Measurements from ENCODE around the gene DIP2A.
A peak's percentile ranks its signal among the peaks of the same experiment; 100 is the strongest.

DIP2A gene

GRCh38 chr21:46581780-46582307 lies 123.2 kb downstream of the DIP2A start:
- peaks cover 0 to 10% of the 10 kb centered on the region in 2 donors for H3K27me3 Mint-ChIP-seq
- H3K4me3 Mint-ChIP-seq, result no peak overlapping the region
- H3K9me3 Mint-ChIP-seq, result peaks cover 41 to 42% of the 10 kb centered on the region in 2 donors
- no peak for ATAC-seq (replicated peaks)
- peaks cover 49 to 60% of the 10 kb centered on the region in 2 donors for H3K36me3 Mint-ChIP-seq
- no peak overlapping the region for H3K27ac Mint-ChIP-seq
- no peak for DNase-seq
- no peaks in the 10 kb centered on the region for H3K4me1 Mint-ChIP-seq

GRCh38 chr21:46585191-46585953 lies 126.7 kb downstream of the DIP2A start:
- Mint-ChIP-seq H3K27ac (no peak overlapping the region), H3K9me3 (peaks cover 41 to 52% of the 10 kb centered on the region in 2 donors)

GRCh38 chr21:46594276-46594675 lies 135.6 kb downstream of the DIP2A start:
- Mint-ChIP-seq H3K4me1 (no peaks in the 10 kb centered on the region), H3K9me3 (peaks cover 19 to 22% of the 10 kb centered on the region in 2 donors), H3K36me3 (peaks cover 3 to 4% of the 10 kb centered on the region in 2 donors), H3K27me3 (peaks cover 7 to 18% of the 10 kb centered on the region in 2 donors), H3K4me3 (no peak overlapping the region), H3K27ac (no peak overlapping the region)
- DNase-seq (no peak), ATAC-seq (replicated peaks) (no peak)

More at GRCh38 chr21:46585191-46585953, 126.7 kb downstream of the DIP2A start:
- DNase-seq, result no peak
- peaks cover 10 to 21% of the 10 kb centered on the region in 2 donors for H3K27me3 Mint-ChIP-seq
- H3K36me3 Mint-ChIP-seq, result peaks cover 28 to 50% of the 10 kb centered on the region in 2 donors
- no peak for ATAC-seq (replicated peaks)
- no peak overlapping the region for H3K4me3 Mint-ChIP-seq
- H3K4me1 Mint-ChIP-seq, result no peaks in the 10 kb centered on the region

GRCh38 chr21:46596201-46596600 lies 137.5 kb downstream of the DIP2A start:
- Mint-ChIP-seq H3K9me3 (peaks cover 9 to 11% of the 10 kb centered on the region in 2 donors), H3K4me1 (no peaks in the 10 kb centered on the region), H3K27ac (no peak overlapping the region), H3K27me3 (peaks cover 7 to 11% of the 10 kb centered on the region in 2 donors), H3K4me3 (no peak overlapping the region), H3K36me3 (peaks cover 0 to 4% of the 10 kb centered on the region in 2 donors)
- ATAC-seq (replicated peaks), result no peak
- DNase-seq, result no peak

GRCh38 chr21:46597031-46597430 lies 138.3 kb downstream of the DIP2A start:
- H3K27ac Mint-ChIP-seq, result no peak overlapping the region
- H3K4me1 Mint-ChIP-seq, result no peaks in the 10 kb centered on the region

GRCh38 chr21:46597896-46598343 lies 139.2 kb downstream of the DIP2A start:
- H3K4me1 Mint-ChIP-seq, result no peaks in the 10 kb centered on the region
- peaks cover 0 to 4% of the 10 kb centered on the region in 2 donors for H3K36me3 Mint-ChIP-seq
- ATAC-seq (replicated peaks) (no peak), DNase-seq (no peak)
- H3K27me3 Mint-ChIP-seq, result peaks cover 4 to 5% of the 10 kb centered on the region in 2 donors
- H3K9me3 Mint-ChIP-seq, result peaks cover 3 to 6% of the 10 kb centered on the region in 2 donors
- H3K4me3 Mint-ChIP-seq, result no peak overlapping the region
- no peak overlapping the region for H3K27ac Mint-ChIP-seq

More at GRCh38 chr21:46597031-46597430, 138.3 kb downstream of the DIP2A start:
- Mint-ChIP-seq H3K9me3 (peaks cover 3 to 7% of the 10 kb centered on the region in 2 donors), H3K27me3 (peaks cover 7 to 11% of the 10 kb centered on the region in 2 donors), H3K4me3 (no peak overlapping the region), H3K36me3 (peaks cover 0 to 4% of the 10 kb centered on the region in 2 donors)
- ATAC-seq (replicated peaks), result no peak
- no peak for DNase-seq

GRCh38 chr21:46598581-46599572 lies 140.2 kb downstream of the DIP2A start:
- Mint-ChIP-seq H3K4me1 (no peaks in the 10 kb centered on the region), H3K36me3 (peaks cover 0 to 4% of the 10 kb centered on the region in 2 donors), H3K4me3 (no peak overlapping the region), H3K9me3 (peaks cover 0 to under 1% of the 10 kb centered on the region in 2 donors), H3K27ac (no peak overlapping the region), H3K27me3 (no peaks in the 10 kb centered on the region)
- ATAC-seq (replicated peaks) (no peak), DNase-seq (no peak)

GRCh38 chr21:46600305-46600704 lies 141.6 kb downstream of the DIP2A start:
- Mint-ChIP-seq H3K27ac (no peak overlapping the region), H3K27me3 (no peaks in the 10 kb centered on the region), H3K9me3 (no peaks in the 10 kb centered on the region), H3K4me3 (no peak overlapping the region), H3K36me3 (no peaks in the 10 kb centered on the region), H3K4me1 (peaks cover 0 to 6% of the 10 kb centered on the region in 2 donors)
- DNase-seq (no peak), ATAC-seq (replicated peaks) (no peak)

- ATAC-seq (replicated peaks), result no peak
- DNase-seq, result no peak
- no peak overlapping the region for H3K4me3 Mint-ChIP-seq
- H3K9me3 Mint-ChIP-seq, result no peaks in the 10 kb centered on the region
- H3K4me1 Mint-ChIP-seq, result peaks cover 2 to 10% of the 10 kb centered on the region in 2 donors
- peaks cover 0 to 2% of the 10 kb centered on the region in 2 donors for H3K27me3 Mint-ChIP-seq
- no peaks in the 10 kb centered on the region for H3K36me3 Mint-ChIP-seq
- no peak overlapping the region for H3K27ac Mint-ChIP-seq
Observed at GRCh38 chr21:46600978-46601377, 142.3 kb downstream of the DIP2A start.

GRCh38 chr21:46603228-46603627 lies 144.5 kb downstream of the DIP2A start:
- Mint-ChIP-seq H3K36me3 (no peaks in the 10 kb centered on the region), H3K4me3 (no peak overlapping the region), H3K4me1 (peaks cover 18 to 32% of the 10 kb centered on the region in 2 donors), H3K9me3 (no peaks in the 10 kb centered on the region), H3K27me3 (peaks cover 0 to 8% of the 10 kb centered on the region in 2 donors), H3K27ac (no peak overlapping the region)
- DNase-seq, result no peak
- no peak for ATAC-seq (replicated peaks)

GRCh38 chr21:46604329-46604974 lies 145.8 kb downstream of the DIP2A start:
- no peaks in the 10 kb centered on the region for H3K36me3 Mint-ChIP-seq
- ATAC-seq (replicated peaks), result no peak
- no peaks in the 10 kb centered on the region for H3K9me3 Mint-ChIP-seq
- DNase-seq, result no peak
- no peak overlapping the region for H3K27ac Mint-ChIP-seq
- peaks cover 22 to 41% of the 10 kb centered on the region in 2 donors for H3K4me1 Mint-ChIP-seq
- H3K27me3 Mint-ChIP-seq, result peaks cover 0 to 8% of the 10 kb centered on the region in 2 donors
- H3K4me3 Mint-ChIP-seq, result no peak overlapping the region

- Mint-ChIP-seq H3K9me3 (peaks cover 0 to under 1% of the 10 kb centered on the region in 2 donors), H3K4me1 (peaks cover 22 to 41% of the 10 kb centered on the region in 2 donors), H3K27ac (peak within 1 kb of the TSS; percentile 85), H3K36me3 (peaks cover 0 to 1% of the 10 kb centered on the region in 2 donors), H3K4me3 (peak within 1 kb of the TSS in 1 of 2 donors; percentile 5), H3K27me3 (peaks cover 0 to 14% of the 10 kb centered on the region in 2 donors)
- DNase-seq (no peak), ATAC-seq (replicated peaks) (no peak)
Observed at GRCh38 chr21:46604975-46605766, 146.5 kb downstream of the DIP2A start, which contains the start of gene S100B. S100B (minus strand) TSS chr21:46605082; CDS start chr21:46602415, 2,667 bp downstream.
